ENCODE results near the gene PSORS1C2.

PSORS1C2 gene

GRCh38 chr6:31113861-31114540 is 24.9 kb downstream of the PSORS1C2 start:
- DNase-seq (ENCODE audit: low read depth in 1 of 2, low spot score in 1 of 2), result no peak
- no peak overlapping the region for H3K27ac ChIP-seq (replicated peaks)
- peaks cover 6% of the 10 kb centered on the region for H3K27me3 ChIP-seq (ENCODE audit: insufficient read depth, poor library complexity, severe bottlenecking)
- H3K4me3 ChIP-seq (replicated peaks; ENCODE audit: insufficient read depth, low read length), result no peak overlapping the region
- TF ChIP-seq GABPA (IDR thresholded peaks at IDR 0.05; ENCODE audit: low read depth) (no peak), REST (IDR thresholded peaks at IDR 0.05; ENCODE audit: insufficient replicate concordance, low read depth) (no peak), SPI1 (IDR thresholded peaks at IDR 0.05; ENCODE audit: borderline replicate concordance, low read depth) (no peak), CTCF (IDR thresholded peaks at IDR 0.05; ENCODE audit: insufficient read depth, low read length) (no peak), POLR2AphosphoS5 (IDR thresholded peaks at IDR 0.05; ENCODE audit: low read depth) (no peak)

- no peak within 1 kb of the TSS for H3K27ac ChIP-seq (replicated peaks)
These were observed 26.4 kb downstream of the PSORS1C2 start, which contains the start of gene C6orf15 for GRCh38 chr6:31112478-31112877. Gene C6orf15, minus strand, starts transcription at chr6:31112575. Its CDS starts 20 bp downstream, at chr6:31112555.

More at GRCh38 chr6:31112478-31112877, 26.4 kb downstream of the PSORS1C2 start, which contains the start of gene C6orf15:
- no peak within 1 kb of the TSS for H3K4me3 ChIP-seq (replicated peaks; ENCODE audit: insufficient read depth, low read length)
- DNase-seq (ENCODE audit: low read depth in 1 of 2, low spot score in 1 of 2), result no peak
- H3K27me3 ChIP-seq (ENCODE audit: insufficient read depth, poor library complexity, severe bottlenecking), result peaks cover 6% of the 10 kb centered on the region
- no peak for TF ChIP-seq GABPA (IDR thresholded peaks at IDR 0.05; ENCODE audit: low read depth)
- TF ChIP-seq REST (IDR thresholded peaks at IDR 0.05; ENCODE audit: insufficient replicate concordance, low read depth), result no peak
- TF ChIP-seq CTCF (IDR thresholded peaks at IDR 0.05; ENCODE audit: insufficient read depth, low read length), result no peak
- no peak for TF ChIP-seq SPI1 (IDR thresholded peaks at IDR 0.05; ENCODE audit: borderline replicate concordance, low read depth)
- TF ChIP-seq POLR2AphosphoS5 (IDR thresholded peaks at IDR 0.05; ENCODE audit: low read depth), result no peak
